GM18870 (cell line): ENCODE data around the gene C4orf50.
"Not testable (repeated sequence)": the region's sequence is repeated elsewhere in the genome, so short reads cannot be mapped to it uniquely, and the experiment has no call there.

Experiments used
- ATAC-seq: cut with Tn5 transposase; IDR thresholded peaks from one replicate; pipeline ENCODE4 v1.9.1; 2021; ENCODE audit warnings: moderate library complexity; ENCODE audit not compliant: unreplicated experiment

C4orf50 gene

DNA sequence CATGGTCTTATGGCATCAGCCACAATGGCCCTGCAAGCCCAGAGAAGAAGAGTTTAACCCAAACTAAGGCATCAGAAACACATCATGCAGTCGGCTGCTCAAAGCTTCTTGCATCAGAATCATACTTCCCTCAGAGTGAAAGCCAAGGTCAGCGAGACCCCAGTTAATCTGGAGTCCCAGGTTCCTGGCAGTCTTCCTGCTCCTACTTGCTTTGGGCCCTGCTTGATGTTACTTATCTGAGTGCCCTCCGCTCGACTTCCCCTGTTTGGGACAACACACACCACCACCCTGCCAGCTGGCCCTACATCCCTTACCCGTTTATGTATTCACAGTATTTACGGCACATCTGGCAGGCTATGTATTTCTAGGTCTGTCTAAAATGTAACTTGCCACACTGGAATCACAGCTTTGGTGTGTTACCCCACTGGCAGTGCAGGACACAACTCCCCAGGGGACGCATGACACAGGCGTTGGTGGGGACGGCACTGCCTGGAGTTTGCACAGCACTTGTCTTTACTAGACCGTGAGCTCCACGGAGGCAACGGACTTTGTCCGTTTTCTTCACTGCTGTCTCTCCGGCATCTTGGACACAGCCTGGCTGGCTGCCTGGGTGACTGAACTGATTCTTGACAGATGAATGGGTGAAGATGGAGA, 148.1 kb downstream of the C4orf50 start:
- ATAC-seq: no peak

DNA sequence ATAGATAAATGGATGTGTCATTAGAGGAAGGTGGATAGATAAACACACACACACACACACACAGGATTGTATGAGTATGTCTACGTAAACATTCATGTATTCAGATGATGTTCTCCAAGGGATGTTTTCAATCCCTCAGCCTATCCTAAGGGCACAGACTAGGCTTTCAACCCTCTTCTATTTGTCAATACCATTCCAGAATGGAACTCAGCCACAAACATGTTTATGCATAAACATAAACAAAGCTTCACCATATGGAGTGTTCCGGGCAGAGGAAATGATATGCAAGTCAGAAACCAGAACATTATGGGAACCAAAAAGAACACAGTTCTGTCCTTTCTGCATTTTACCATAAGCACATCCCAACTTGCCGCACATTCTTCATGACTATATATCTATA, 150.4 kb downstream of the C4orf50 start:
- ATAC-seq: no peak

DNA sequence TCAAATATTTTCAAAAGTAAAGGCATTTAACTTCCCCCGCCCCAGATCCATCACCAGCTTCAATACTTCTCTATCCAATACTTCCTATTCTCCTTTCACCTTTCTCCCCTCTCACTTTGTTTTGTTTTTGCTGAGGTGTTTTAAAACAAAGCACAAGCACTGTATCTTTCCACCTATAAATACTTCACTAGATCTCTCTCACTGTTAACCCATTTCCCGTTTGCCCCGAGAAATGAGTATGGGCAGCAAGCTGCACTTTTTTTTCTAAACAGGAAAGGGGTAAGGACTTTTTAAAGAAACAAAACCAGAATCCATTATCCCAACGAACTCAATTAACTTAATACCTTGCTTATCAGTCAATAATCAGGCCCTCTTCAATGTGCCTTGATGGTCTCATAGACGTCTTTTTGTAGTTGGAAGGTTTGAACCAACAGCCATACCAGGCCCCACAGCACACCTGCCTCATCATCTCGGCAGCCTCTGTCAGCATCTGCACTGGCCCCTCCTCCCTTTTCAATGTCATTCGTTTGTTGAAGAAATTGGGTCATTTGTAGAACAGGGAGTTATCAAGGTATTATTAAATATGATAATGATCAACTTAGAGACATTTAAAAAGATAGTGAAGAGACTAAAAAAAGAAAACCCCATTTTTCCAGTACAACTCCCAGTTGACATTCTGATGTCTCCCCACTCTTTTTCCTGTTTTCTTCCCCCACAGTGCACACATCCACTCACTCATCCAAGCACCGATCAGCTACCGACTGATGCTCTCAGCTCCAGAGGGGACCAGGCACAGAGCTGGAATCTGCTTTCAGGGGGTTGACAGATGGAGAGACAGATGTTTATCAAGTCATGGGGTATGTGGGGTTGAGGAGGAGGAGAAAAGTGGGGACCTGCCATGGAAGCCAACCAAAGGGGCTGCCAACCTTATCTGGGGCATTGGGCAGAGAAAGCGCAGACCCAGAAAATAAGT, 151.1 kb downstream of the C4orf50 start:
- ATAC-seq: no peak

DNA sequence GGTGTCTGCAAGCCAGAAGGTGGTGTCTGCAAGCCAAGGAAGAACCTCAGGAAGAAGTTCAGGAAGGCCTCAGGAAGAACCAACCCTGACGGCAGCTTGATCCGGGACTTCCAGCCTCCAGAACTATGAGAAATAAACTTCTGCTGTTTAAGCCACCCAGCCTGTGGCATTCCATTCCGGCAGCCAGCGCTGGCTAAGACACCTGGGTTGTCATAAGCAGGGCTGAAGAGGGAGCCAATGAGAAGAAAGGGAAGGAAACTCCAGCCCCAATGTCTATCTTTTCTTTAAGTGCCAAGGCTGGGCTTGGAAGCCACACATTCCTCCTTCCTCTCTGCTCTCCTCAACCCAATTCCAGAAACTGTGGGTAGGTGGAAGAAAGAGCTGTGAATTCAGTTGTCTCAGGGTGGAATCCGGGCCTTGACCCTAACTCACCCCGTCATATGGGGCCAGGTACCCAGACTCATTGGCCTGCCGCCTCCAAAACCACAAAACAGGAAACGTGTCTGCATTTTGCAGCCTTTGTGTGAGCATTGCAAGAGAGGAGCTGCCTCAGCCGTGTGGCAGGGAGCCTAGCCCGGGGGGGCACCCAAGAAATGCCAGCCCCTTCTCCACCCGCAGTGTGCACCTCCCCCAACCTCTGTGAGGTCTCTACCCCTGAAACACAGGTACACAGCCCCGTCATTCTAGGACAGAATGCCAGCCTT, 152.2 kb downstream of the C4orf50 start:
- no peak for ATAC-seq

DNA sequence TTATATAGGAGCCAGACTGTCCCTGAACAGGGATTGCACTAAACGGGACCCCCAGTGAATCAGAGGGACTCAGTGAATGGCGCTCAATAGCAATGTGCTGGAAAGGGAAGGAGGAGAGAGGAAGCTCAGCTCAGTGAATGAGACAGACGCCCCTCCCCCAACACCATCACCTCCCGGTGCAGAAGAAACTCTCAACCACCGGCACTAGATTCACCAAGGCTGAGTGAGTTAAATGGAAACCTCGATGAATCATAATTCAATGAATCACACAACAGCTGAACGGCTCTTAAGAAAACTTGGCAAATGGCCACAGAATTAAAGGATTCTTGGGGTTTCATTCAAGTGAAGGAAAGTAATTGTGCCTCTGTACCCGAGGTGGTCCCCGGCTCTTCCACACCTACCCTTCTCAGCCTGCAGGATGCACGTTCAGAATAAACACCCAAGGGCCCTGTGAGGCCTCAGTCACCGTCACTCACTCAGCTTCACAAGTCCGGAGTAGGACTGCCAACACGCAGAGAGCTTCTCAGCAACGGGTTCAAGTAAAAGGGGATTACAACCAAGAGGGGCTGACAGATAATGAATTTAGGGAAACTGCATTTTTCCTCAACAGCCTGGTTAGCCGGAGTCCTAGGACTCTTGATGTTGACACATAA, 154.6 kb downstream of the C4orf50 start:
- no peak for ATAC-seq

DNA sequence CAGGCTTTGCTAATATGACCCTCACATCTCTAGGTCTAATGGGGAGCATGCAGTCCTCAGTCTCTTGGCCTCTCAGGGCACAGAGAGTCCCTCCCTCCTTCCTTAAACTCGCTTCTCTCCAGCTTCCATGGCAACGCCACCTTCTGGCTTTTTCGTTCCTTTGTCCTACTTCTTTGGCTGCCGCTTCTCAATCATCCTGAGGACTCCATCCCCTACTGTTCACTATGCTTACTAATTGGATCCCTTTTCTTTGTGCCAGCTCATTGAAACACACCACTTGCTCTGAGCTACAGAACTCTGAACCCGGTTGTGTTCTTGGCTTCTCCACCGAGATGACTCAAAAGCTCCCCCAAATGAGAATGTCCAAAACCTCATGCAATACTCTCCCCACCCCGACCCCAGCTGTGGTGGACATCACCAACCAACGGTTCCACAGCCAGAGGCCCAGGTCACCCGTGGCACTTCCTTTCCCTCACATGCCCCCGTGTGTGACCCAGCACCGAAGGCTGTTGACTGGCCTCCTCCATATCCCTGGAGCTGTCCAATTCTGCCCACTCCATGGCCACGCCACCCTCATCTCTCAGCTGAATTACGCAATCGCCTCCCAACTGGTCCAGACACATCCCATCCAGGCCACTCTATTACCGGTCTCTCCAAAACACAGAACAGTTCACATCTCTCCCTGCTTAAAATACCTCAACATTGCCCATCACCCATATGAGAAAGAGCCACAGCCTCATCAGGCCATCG, 160.0 kb downstream of the C4orf50 start:
- no peak for ATAC-seq

DNA sequence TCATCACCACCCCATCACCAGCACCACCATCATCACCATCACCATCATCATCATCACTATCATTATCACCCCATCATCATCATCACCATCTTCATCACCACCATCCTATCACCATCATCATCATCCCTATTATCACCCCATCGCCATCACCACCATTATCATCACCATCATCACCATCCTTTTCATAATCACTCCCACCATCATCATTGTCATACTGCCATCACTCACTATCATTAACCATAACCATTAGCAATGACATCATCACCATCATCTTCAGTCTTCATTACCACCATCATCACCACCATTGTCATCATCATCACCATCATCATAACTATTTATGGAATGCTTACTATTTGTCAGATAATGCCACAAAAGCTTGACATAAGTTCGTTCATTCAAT, 161.0 kb downstream of the C4orf50 start:
- no peak for ATAC-seq

DNA sequence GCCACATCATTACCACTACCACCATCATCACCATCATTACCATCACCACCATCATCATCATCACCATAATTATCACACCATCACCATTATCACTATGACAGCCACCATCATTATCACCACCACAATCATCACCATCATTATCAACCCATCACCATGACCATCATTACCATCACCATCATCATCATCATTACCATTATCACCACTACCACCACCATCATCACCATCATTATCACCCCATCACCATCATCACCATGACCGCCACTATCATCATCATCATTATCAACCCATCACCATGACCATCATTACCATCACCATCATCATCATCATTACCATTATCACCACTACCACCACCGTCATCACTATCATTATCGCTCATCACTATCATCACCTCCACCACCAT, 161.9 kb downstream of the C4orf50 start:
- not testable (repeated sequence) for ATAC-seq

DNA sequence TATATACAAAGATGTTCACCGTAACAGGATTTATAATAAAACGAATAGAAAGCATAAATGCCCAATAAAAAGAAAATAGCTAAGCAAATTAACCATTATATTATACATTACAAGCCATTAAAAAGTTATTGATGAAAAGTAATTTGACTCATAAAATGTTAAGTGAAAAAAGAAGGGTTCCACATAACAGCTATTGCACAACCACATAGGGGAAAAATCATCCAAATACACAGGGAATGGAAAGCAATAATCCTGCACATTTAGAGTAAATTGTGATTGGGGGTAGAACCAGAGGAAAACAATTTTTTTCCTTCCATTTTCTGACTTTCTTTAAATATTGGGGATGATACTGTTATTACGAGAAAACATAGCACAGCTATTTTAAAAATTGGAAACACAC, 163.3 kb downstream of the C4orf50 start:
- ATAC-seq: no peak

DNA sequence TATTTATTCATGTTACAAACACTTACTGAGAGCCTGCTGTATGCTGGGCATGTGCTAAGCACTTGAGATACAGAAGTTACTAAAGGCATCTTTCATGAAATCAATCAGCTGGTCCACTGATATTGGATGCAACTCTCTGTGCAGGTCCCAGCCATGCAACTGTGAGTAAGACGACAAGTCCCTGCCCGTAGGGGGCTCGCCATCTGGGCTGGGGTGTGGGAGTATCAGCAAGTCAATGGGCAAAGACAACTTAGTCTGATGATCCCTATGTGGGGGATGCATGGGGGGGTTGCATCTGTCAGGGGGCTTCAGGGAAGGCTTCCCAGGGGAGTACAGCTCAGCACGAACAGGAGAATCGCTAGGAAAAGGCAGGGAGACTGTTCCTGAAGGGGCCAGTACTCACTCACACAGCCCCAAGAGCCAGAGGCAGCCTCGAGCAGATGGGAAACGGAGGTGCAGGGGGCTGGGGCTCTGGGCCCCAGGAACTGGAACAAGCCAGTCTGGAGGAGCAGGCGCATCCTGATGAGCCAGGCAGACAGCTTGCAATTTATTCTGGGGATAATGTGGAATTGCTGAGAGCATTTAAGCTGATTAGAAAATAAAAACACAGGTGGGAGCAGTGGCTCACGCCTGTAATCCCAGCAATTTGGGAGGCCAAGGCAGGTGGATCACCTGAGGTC, 165.6 kb downstream of the C4orf50 start:
- no peak for ATAC-seq

DNA sequence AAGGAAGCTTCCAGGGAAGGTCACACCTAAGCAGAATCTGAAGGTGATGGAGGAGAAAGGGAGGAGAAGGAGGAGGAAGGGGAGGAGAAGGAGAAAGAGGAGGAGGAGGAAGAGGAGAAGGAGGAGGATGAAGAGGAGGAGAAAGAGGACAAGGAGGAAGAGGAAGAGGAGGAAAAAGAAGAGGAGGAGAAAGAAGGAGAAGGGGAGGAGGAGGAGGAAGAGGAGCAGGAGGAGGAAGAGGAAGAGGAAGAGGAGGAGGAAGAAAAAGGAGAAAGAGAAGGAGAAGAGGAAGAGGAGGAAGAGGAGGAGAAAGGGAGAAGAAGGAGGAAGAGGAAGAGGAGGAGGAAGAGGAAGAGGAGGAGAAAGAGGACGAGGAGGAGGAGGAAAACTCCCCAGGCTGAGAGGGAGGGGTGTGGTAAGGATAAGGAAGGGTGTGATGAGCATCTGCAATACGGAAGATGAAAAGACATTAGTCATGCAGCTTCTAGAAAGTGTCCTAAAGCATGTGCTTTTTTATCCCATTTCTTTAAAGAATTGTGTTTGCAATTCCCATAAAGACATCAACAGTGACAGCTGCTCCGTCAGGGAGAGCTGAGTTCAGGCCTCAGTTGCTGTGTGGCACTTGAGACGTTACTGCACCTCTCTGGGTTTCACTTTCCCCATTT, 166.5 kb downstream of the C4orf50 start:
- ATAC-seq: no peak
